T1000 (cell line): ENCODE results near the gene MICA.

Source experiments
- DNase-seq: peaks from one replicate; lab custom pipeline; 2025; ENCODE audit warnings: mixed read lengths; lab: John Stamatoyannopoulos, UW

Gene MICA

GRCh38 chr6:31460361-31461025, 57.1 kb downstream of the MICA start:
- no peak for DNase-seq

- DNase-seq = no peak
Measured at GRCh38 chr6:31462026-31462963, 58.9 kb downstream of the MICA start.

DNA sequence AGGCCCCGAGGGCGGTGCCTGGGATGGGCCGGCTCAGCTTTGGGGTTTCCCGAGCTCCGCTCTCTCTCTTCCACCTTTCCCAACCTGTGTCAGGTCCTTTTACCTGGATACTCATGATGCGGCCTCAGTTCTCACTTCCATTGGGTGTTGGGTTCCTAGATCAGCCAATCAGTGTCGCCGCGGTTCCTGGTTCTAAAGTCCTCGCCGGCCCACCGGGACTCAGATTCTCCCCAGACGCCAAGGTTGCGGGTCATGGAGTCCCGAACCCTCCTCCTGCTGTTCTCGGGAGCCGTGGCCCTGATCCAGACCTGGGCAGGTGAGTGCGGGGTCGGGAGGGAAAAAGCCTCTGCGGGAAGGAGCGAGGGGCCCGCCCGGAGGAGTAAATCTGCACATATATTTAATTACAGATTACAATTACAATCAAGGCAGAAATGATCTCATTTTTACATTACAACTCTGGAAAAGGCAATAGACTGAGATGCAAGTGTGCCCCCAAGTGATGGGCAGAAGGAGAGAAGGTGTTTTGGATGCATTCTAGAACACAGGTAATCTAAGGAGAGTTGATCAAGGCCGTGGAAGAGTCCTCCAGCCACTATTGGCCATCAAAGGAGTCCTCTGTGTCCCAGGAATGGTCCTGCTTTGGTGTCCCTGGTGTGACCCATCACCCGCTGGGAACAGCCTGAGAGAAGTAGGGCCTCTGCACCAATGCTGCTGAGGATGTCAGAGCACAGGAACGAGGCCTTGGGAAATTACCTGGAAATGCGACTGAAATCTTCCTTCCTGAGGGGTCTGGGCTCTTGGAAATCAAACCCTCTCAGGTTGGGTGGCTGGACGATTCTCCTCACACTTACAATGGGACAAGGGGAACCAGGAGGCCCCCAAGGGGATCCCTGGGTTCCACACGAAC, 59.8 kb downstream of the MICA start:
- no peak for DNase-seq

DNA sequence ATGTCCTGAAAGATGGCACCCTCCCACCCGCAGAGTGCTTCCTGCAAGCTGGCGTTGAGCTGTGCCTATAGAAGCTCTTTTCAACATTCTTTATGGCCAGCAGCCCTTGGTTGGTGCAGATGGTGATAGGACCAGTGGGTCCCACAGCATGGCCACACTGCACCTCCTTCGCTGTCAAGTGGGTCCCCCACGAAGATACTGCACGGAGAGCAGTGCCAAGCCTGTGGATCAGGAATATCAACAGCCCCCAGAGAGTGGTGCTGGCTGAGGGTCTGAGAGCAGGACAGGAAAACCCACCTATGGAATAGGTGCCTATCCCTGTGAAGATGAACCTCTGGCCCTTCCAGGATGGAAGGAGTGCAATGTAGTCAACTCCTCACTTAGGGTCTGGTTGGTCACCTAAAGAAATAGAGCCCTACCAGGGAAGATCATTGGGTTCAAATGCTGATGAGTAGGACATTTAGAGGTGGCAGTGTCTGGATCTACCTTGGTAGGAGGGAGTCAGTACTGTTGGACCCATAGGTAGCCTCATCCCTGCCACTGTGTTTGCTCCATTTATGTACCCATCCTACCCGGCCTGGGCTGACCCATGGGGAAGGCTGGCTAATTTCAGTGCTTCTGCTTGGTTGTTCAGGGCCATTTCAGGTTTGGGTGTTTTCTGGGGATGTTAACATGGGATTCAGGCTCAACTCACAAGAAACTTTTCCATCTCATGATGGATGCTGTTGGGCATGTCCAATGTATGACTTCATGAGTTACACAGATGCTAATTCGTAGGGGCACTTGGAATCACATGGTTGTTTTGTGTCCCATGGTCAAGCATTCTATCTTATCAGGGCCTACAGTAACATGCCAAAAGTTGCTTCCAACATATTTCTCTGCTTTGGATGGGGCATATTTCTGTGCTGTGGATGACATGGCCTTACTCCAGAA, 61.1 kb downstream of the MICA start:
- DNase-seq = no peak
